Endothelial cell of umbilical vein (primary cell): ENCODE measurements around the gene PLA2G4C.

ENCODE experiments used
- CTCF ChIP-seq, 2 donors: IDR thresholded peaks; 1 replicate in 1 of 2; 2 replicates in 1 of 2; pipeline ENCODE4 v1.5.1; 2011; ENCODE audit warnings: low read length in 2 of 2, mild to moderate bottlenecking in 2 of 2, moderate library complexity in 2 of 2, control low read depth in 1 of 2, inconsistent platforms in 1 of 2, low read depth in 1 of 2; ENCODE audit not compliant: insufficient read depth in 1 of 2; ENCODE audit errors: extremely low read depth in 1 of 2
- EZH2 ChIP-seq: IDR thresholded peaks from 2 replicates; pipeline ENCODE4 v1.6.1; 2012; ENCODE audit warnings: borderline replicate concordance, low read depth, mild to moderate bottlenecking, moderate library complexity, low read length, inconsistent platforms; ENCODE audit not compliant: severe bottlenecking
- MYC ChIP-seq: IDR thresholded peaks from one replicate; pipeline ENCODE4 v1.6.1; 2011; ENCODE audit warnings: mild to moderate bottlenecking, low read depth, low read length
- POLR2AphosphoS5 ChIP-seq: IDR thresholded peaks from 2 replicates; pipeline ENCODE4 v1.6.1; 2012; ENCODE audit warnings: low read depth, mild to moderate bottlenecking, control low read depth, low read length, moderate library complexity; ENCODE audit not compliant: insufficient read depth
- TF ChIP-seq, protein P1 (sequence below): IDR thresholded peaks from 2 replicates; pipeline ENCODE4 v1.6.1; 2011; ENCODE audit not compliant: insufficient read depth, insufficient read length

- TF ChIP-seq CTCF (IDR thresholded peaks at IDR 0.05; ENCODE audit: extremely low read depth in 1 of 2, insufficient read depth in 1 of 2, low read depth in 1 of 2, low read length in 2 of 2) = no peak
- TF ChIP-seq EZH2 = no peak
- TF ChIP-seq, protein P1, sequence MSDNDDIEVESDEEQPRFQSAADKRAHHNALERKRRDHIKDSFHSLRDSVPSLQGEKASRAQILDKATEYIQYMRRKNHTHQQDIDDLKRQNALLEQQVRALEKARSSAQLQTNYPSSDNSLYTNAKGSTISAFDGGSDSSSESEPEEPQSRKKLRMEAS = no peak
- TF ChIP-seq POLR2AphosphoS5 = no peak
- TF ChIP-seq MYC = no peak
Measured at GRCh38 chr19:48094129-48094854, 16.3 kb downstream of the PLA2G4C start.
